DMS 273 treated with DMSO at 0.1 percent for 48 hours (cell line): ENCODE results near the gene IQSEC2.

Experiments used
- DNase-seq: peaks from one replicate; lab custom pipeline; 2025; lab: John Stamatoyannopoulos, UW

IQSEC2 gene

GRCh38 chrX:53305219-53305995 is 24.0 kb upstream of the IQSEC2 start:
- no peak for DNase-seq

- no peak for DNase-seq
Observed at GRCh38 chrX:53303195-53303594, 21.8 kb upstream of the IQSEC2 start.

GRCh38 chrX:53300157-53300556 is 18.8 kb upstream of the IQSEC2 start:
- DNase-seq: no peak

GRCh38 chrX:53294024-53294648 is 12.8 kb upstream of the IQSEC2 start:
- no peak for DNase-seq

- no peak for DNase-seq
Observed at GRCh38 chrX:53291596-53291995, 10.2 kb upstream of the IQSEC2 start.

- no peak for DNase-seq
Observed at GRCh38 chrX:53290441-53291041, 9.2 kb upstream of the IQSEC2 start.

- DNase-seq: peak; percentile 39
Observed at GRCh38 chrX:53288189-53288588, 6.8 kb upstream of the IQSEC2 start.

- peak; percentile 49 for DNase-seq
Observed at GRCh38 chrX:53287493-53288138, 6.2 kb upstream of the IQSEC2 start.

- no peak for DNase-seq
Observed at GRCh38 chrX:53286171-53286570, 4.8 kb upstream of the IQSEC2 start.

- no peak for DNase-seq
Observed at GRCh38 chrX:53285591-53285990, 4.2 kb upstream of the IQSEC2 start.

- no peak for DNase-seq
Observed at GRCh38 chrX:53284684-53285447, 3.5 kb upstream of the IQSEC2 start.

- DNase-seq: no peak
Observed at GRCh38 chrX:53283567-53283966, 2.2 kb upstream of the IQSEC2 start.

GRCh38 chrX:53283099-53283498 is 1.7 kb upstream of the IQSEC2 start:
- DNase-seq: no peak

- DNase-seq: peak; percentile 49
Observed at GRCh38 chrX:53281963-53282695, 745 bp upstream of the IQSEC2 start.

GRCh38 chrX:53280331-53281320 is 758 bp downstream of the IQSEC2 start:
- DNase-seq: no peak

- no peak for DNase-seq
Observed at GRCh38 chrX:53279296-53280237, 1.8 kb downstream of the IQSEC2 start.

GRCh38 chrX:53272808-53273337 is 8.5 kb downstream of the IQSEC2 start:
- DNase-seq: no peak

- no peak for DNase-seq
Observed at GRCh38 chrX:53269536-53270107, 11.8 kb downstream of the IQSEC2 start.
